Measurements from ENCODE around the gene KIF2C. TPM values are rescaled to one million over a fixed set of nuclear protein-coding genes. Genes with fewer than 3 reads are reported as not detected.
A peak's percentile ranks its signal among the peaks of the same experiment; 100 is the strongest.

The KIF2C gene
- total and polyA plus RNA-seq, 2 of the 4 experiments (the other 2 are of a cell fraction): 31.6 to 45.0 TPM

GRCh38 chr1:44696789-44697345 lies 42.8 kb upstream of the KIF2C start:
- Histone ChIP-seq H3K4ac (ENCODE audit: low read depth, low read length) (no peak overlapping the region), H3K27me3 (ENCODE audit: control insufficient read depth, insufficient read depth, low read length) (peaks cover 14% of the 10 kb centered on the region), H4K8ac (ENCODE audit: low read depth in 2 of 2, low read length in 2 of 2) (no peak overlapping the region), H3K14ac (replicated peaks; ENCODE audit: low read depth, low read length) (no peak overlapping the region), H4K5ac (ENCODE audit: low read depth, low read length) (no peak overlapping the region), H3K79me1 (ENCODE audit: low read depth in 1 of 2, low read length in 2 of 2) (no peaks in the 10 kb centered on the region), H3K4me3 (ENCODE audit: insufficient read depth, low read depth, low read length) (no peak overlapping the region), H4K91ac (ENCODE audit: insufficient read depth, low read depth, low read length) (no peak overlapping the region), H2AFZ (replicated peaks; ENCODE audit: low read length, poor library complexity) (peak overlapping the region; percentile 56), H2BK15ac (ENCODE audit: low read depth, low read length) (no peak overlapping the region), H2BK5ac (ENCODE audit: low read depth, low read length, poor library complexity, severe bottlenecking) (no peak overlapping the region), H3K23ac (ENCODE audit: low read depth, low read length) (no peak overlapping the region), H2BK20ac (ENCODE audit: low read depth, low read length) (no peak overlapping the region), H2AK5ac (ENCODE audit: low read depth, low read length) (no peak overlapping the region), H3K27ac (ENCODE audit: insufficient read depth, low read length) (no peak overlapping the region), H3K18ac (ENCODE audit: low read depth, low read length) (no peak overlapping the region), H2AK9ac (replicated peaks; ENCODE audit: low read depth, low read length, poor library complexity) (no peak overlapping the region), H3K9ac (ENCODE audit: low read depth, low read length) (no peak overlapping the region), H2BK120ac (ENCODE audit: low read depth, low read length) (no peak overlapping the region), H3K9me3 (ENCODE audit: control insufficient read depth, insufficient read depth, low read length) (no peaks in the 10 kb centered on the region), H3K9me1 (ENCODE audit: insufficient read depth, low read length) (no peaks in the 10 kb centered on the region), H3K36me3 (ENCODE audit: control insufficient read depth, insufficient read depth, low read length) (no peaks in the 10 kb centered on the region), H3K4me2 (ENCODE audit: low read depth, low read length) (no peak overlapping the region), H3K56ac (ENCODE audit: extremely low read depth, insufficient read depth, low read length) (no peak overlapping the region), H3K4me1 (ENCODE audit: control insufficient read depth, insufficient read depth, low read length) (peaks cover 2% of the 10 kb centered on the region; the same call in 1 of the 2 replicates), H4K20me1 (ENCODE audit: insufficient read depth, low read length) (no peaks in the 10 kb centered on the region)
- ATAC-seq (ENCODE audit: low read depth) (no peak), DNase-seq (no peak)
- POLR2A ChIA-PET (ENCODE audit: unreplicated experiment): no interaction called here
- 81% methylated on average over 4 of the region's 7 CpGs; no CpG with 5 or more reads in 1 of the 2 experiments for WGBS, 2 experiments (ENCODE audit: extremely low coverage in 2 of 2, insufficient read length in 1 of 2)
- in situ Hi-C loops (cut with MboI; ENCODE audit: low sequenced_read_pairs): no loop called here
- no TSS peak for BruUV-seq (replicated peaks)
- CTCF ChIA-PET: interaction anchor here (0.6 kb wide), 2 partner anchors 13 to 33 kb away, joined by 3 to 11 read pairs; no protein-coding TSS in a partner anchor
- no peak for TF ChIP-seq MAFK (IDR thresholded peaks at IDR 0.05; ENCODE audit: low read depth, low read length)
- TF ChIP-seq NFE2L2 (IDR thresholded peaks at IDR 0.05; ENCODE audit: low read depth, low read length): no peak
- TF ChIP-seq CTCF (conservative IDR thresholded peaks at IDR 0.05; ENCODE audit: low read depth, low read length): no peak
- no peak for TF ChIP-seq RFX5 (IDR thresholded peaks at IDR 0.05; ENCODE audit: low read depth, low read length)
- dilution Hi-C loops (cut with HindIII; ENCODE audit: low sequenced_read_pairs, unreplicated experiment): no loop called here
- intact Hi-C loops (cut with micrococcal nuclease): no loop called here

Measured in IMR-90 (cell line).